ENCODE measurements around the gene CHRDL2. TPM values are rescaled to one million over a fixed set of nuclear protein-coding genes. Genes with fewer than 3 reads are reported as not detected.

The CHRDL2 gene
- total RNA-seq, 1 experiment from 2014 or later = 0.37 TPM

DNA sequence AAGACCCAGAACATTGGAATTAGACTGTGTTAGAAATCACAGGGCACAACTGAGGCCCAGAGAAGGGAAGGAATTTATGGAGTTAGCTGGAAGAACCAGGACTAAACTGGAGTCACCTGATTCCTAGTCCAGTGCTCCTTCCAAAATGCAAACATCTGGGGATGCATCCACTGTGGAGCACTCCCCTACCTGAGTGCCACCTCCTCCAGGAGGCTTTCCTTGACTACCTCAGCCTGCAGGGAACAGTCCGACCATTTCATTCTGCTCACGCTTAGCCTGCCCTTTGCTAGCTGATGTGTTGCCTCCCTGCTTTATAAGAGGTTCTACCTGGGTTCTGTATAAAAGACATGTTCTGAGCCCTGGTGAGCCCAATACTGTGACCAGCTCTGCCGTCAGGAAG, 24.0 kb downstream of the CHRDL2 start (continued):
- TF ChIP-seq, protein P1, sequence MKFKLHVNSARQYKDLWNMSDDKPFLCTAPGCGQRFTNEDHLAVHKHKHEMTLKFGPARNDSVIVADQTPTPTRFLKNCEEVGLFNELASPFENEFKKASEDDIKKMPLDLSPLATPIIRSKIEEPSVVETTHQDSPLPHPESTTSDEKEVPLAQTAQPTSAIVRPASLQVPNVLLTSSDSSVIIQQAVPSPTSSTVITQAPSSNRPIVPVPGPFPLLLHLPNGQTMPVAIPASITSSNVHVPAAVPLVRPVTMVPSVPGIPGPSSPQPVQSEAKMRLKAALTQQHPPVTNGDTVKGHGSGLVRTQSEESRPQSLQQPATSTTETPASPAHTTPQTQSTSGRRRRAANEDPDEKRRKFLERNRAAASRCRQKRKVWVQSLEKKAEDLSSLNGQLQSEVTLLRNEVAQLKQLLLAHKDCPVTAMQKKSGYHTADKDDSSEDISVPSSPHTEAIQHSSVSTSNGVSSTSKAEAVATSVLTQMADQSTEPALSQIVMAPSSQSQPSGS (CRISPR knock-in tag; IDR thresholded peaks at IDR 0.05; ENCODE audit: borderline replicate concordance, low read depth) = no peak
- TF ChIP-seq ZNF232 (CRISPR knock-in tag; IDR thresholded peaks at IDR 0.05) = no peak
- TF ChIP-seq NR1H2 (CRISPR knock-in tag; IDR thresholded peaks at IDR 0.05) = no peak
- no peak for TF ChIP-seq GTF2I (CRISPR knock-in tag; conservative IDR thresholded peaks at IDR 0.05)
- TF ChIP-seq, protein P2, sequence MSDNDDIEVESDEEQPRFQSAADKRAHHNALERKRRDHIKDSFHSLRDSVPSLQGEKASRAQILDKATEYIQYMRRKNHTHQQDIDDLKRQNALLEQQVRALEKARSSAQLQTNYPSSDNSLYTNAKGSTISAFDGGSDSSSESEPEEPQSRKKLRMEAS (CRISPR knock-in tag; IDR thresholded peaks at IDR 0.05) = no peak
- no peak for TF ChIP-seq KAT7 (CRISPR knock-in tag; IDR thresholded peaks at IDR 0.05; ENCODE audit: borderline replicate concordance)
- TF ChIP-seq, protein P3, sequence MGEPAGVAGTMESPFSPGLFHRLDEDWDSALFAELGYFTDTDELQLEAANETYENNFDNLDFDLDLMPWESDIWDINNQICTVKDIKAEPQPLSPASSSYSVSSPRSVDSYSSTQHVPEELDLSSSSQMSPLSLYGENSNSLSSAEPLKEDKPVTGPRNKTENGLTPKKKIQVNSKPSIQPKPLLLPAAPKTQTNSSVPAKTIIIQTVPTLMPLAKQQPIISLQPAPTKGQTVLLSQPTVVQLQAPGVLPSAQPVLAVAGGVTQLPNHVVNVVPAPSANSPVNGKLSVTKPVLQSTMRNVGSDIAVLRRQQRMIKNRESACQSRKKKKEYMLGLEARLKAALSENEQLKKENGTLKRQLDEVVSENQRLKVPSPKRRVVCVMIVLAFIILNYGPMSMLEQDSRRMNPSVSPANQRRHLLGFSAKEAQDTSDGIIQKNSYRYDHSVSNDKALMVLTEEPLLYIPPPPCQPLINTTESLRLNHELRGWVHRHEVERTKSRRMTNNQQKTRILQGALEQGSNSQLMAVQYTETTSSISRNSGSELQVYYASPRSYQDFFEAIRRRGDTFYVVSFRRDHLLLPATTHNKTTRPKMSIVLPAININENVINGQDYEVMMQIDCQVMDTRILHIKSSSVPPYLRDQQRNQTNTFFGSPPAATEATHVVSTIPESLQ (CRISPR knock-in tag; IDR thresholded peaks at IDR 0.05) = no peak
- no peak for TF ChIP-seq OVOL2 (CRISPR knock-in tag; IDR thresholded peaks at IDR 0.05; ENCODE audit: borderline replicate concordance)

DNA sequence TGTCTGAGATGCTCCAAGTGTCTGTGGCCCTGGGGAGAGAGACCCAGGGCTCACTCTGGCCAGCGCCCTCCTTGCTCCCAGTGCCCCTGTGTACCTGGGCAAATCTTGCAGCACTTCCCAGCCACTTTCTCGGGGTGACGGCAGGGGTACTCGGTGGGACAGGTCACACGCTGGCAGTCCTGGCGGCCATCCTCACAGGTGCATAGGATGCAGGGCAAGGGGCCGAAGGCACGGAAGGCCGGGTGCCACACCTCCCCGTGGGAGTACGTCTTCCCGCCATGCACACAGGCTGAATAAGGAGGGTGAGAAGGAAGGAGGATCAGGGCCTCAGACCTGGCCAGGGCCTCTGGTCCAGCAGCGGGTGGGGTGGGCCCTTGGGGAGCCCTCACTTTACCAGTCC, 28.0 kb downstream of the CHRDL2 start:
- Mint-ChIP-seq H3K4me3 (no peak overlapping the region), H3K9me3 (no peaks in the 10 kb centered on the region), H3K4me1 (no peaks in the 10 kb centered on the region), H3K36me3 (no peaks in the 10 kb centered on the region), H3K27ac (no peak overlapping the region), H3K27me3 (ENCODE audit: low read depth) (no peaks in the 10 kb centered on the region; the same call in 1 of the 2 replicates)
- POLR2A ChIA-PET = no interaction called here
- ATAC-seq (no peak), DNase-seq (ENCODE audit: low spot score) (no peak)
- CTCF ChIA-PET = interaction anchor here (0.7 to 4.6 kb wide), 16 partner anchors 7 to 545 kb away, joined by 3 to 263 read pairs (median 8); partner anchors contain the start of gene RNF169
- TF ChIP-seq ETV6 (CRISPR knock-in tag; IDR thresholded peaks at IDR 0.05) = no peak
- TF ChIP-seq, protein P4, sequence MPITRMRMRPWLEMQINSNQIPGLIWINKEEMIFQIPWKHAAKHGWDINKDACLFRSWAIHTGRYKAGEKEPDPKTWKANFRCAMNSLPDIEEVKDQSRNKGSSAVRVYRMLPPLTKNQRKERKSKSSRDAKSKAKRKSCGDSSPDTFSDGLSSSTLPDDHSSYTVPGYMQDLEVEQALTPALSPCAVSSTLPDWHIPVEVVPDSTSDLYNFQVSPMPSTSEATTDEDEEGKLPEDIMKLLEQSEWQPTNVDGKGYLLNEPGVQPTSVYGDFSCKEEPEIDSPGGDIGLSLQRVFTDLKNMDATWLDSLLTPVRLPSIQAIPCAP (CRISPR knock-in tag; IDR thresholded peaks at IDR 0.05) = no peak
- TF ChIP-seq ZNF232 (CRISPR knock-in tag; IDR thresholded peaks at IDR 0.05) = no peak
- no peak for TF ChIP-seq STAT6 (CRISPR knock-in tag; conservative IDR thresholded peaks at IDR 0.05; ENCODE audit: low read depth)
- TF ChIP-seq ZNF281 (CRISPR knock-in tag; IDR thresholded peaks at IDR 0.05) = no peak
- no peak for TF ChIP-seq NR3C1 (CRISPR knock-in tag; conservative IDR thresholded peaks at IDR 0.05; ENCODE audit: low read depth)
- TF ChIP-seq ATF1 (CRISPR knock-in tag; IDR thresholded peaks at IDR 0.05) = no peak
- no peak for TF ChIP-seq ZMAT4 (CRISPR knock-in tag; IDR thresholded peaks at IDR 0.05)
- no peak for TF ChIP-seq ZNF263 (CRISPR knock-in tag; IDR thresholded peaks at IDR 0.05; ENCODE audit: low read depth)
- TF ChIP-seq, protein P5, sequence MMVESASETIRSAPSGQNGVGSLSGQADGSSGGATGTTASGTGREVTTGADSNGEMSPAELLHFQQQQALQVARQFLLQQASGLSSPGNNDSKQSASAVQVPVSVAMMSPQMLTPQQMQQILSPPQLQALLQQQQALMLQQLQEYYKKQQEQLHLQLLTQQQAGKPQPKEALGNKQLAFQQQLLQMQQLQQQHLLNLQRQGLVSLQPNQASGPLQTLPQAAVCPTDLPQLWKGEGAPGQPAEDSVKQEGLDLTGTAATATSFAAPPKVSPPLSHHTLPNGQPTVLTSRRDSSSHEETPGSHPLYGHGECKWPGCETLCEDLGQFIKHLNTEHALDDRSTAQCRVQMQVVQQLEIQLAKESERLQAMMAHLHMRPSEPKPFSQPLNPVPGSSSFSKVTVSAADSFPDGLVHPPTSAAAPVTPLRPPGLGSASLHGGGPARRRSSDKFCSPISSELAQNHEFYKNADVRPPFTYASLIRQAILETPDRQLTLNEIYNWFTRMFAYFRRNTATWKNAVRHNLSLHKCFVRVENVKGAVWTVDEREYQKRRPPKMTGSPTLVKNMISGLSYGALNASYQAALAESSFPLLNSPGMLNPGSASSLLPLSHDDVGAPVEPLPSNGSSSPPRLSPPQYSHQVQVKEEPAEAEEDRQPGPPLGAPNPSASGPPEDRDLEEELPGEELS (CRISPR knock-in tag; IDR thresholded peaks at IDR 0.05) = no peak
- TF ChIP-seq ESRRA (CRISPR knock-in tag; IDR thresholded peaks at IDR 0.05; ENCODE audit: borderline replicate concordance) = no peak
- no peak for TF ChIP-seq ZBTB21 (CRISPR knock-in tag; IDR thresholded peaks at IDR 0.05; ENCODE audit: borderline replicate concordance)

Data from WTC11 (cell line).